Mesothelial cell of epicardium (in vitro differentiated cells): Measurements from ENCODE around the gene MAEA. TPM values are rescaled to one million over a fixed set of nuclear protein-coding genes. Genes with fewer than 3 reads are reported as not detected.

Experiments
- DNase-seq, 2 experiments: peaks; one replicate each; pipeline ENCODE4 v3.0.0; 2021; ENCODE audit warnings: low spot score in 2 of 2; ENCODE audit not compliant: unreplicated experiment in 2 of 2
- H3K27ac Mint-ChIP-seq: 2 replicates; pipeline ENCODE4 v1.8.0; 2021; ENCODE audit warnings: mixed read lengths
- H3K27me3 Mint-ChIP-seq: 2 replicates; pipeline ENCODE4 v1.8.0; 2021; ENCODE audit warnings: low read depth, mixed read lengths
- H3K36me3 Mint-ChIP-seq: 2 replicates; pipeline ENCODE4 v1.8.0; 2021; ENCODE audit warnings: mixed read lengths
- H3K4me1 Mint-ChIP-seq: 2 replicates; pipeline ENCODE4 v1.8.0; 2021; ENCODE audit warnings: mixed read lengths
- H3K4me3 Mint-ChIP-seq: 2 replicates; pipeline ENCODE4 v1.8.0; 2021; ENCODE audit warnings: mild to moderate bottlenecking, moderate library complexity, mixed read lengths
- H3K9me3 Mint-ChIP-seq: 2 replicates; pipeline ENCODE4 v1.8.0; 2021; ENCODE audit warnings: mixed read lengths
- CTCF ChIP-seq: fragments of 200-600 bp; sonication (generic); IDR thresholded peaks from one replicate; pipeline ENCODE4 v1.5.0; 2021; ENCODE audit warnings: antibody characterized with exemption; ENCODE audit not compliant: unreplicated experiment
- total RNA-seq: library from RNA; stranded (reverse); gene quantifications from 3 replicates; pipeline ENCODE4 v1.2.1, GENCODE V29; 2021

The MAEA gene
- total RNA-seq, 1 donor from 2014 or later: 73.4 TPM

- no peaks in the 10 kb centered on the region for H3K27me3 Mint-ChIP-seq
- peak overlapping the region; percentile 90 for H3K27ac Mint-ChIP-seq
- peak; percentile 81 to 84 for DNase-seq
- TF ChIP-seq CTCF: no peak
- peaks cover 22% of the 10 kb centered on the region for H3K9me3 Mint-ChIP-seq
- peak overlapping the region; percentile 73 for H3K4me3 Mint-ChIP-seq
- peaks cover 27% of the 10 kb centered on the region for H3K4me1 Mint-ChIP-seq
- H3K36me3 Mint-ChIP-seq: peaks cover 40% of the 10 kb centered on the region
Measured at GRCh38 chr4:1249148-1249730, 40.5 kb upstream of the MAEA start.

- Mint-ChIP-seq H3K27me3 (no peaks in the 10 kb centered on the region), H3K9me3 (peaks cover 29% of the 10 kb centered on the region), H3K4me3 (peak overlapping the region; percentile 73), H3K4me1 (peaks cover 22% of the 10 kb centered on the region), H3K36me3 (peaks cover 47% of the 10 kb centered on the region), H3K27ac (peak overlapping the region; percentile 90)
- TF ChIP-seq CTCF: no peak
- no peak for DNase-seq
Measured at GRCh38 chr4:1249731-1250526, 39.8 kb upstream of the MAEA start.

GRCh38 chr4:1250527-1250812 is 39.2 kb upstream of the MAEA start:
- H3K36me3 Mint-ChIP-seq: peaks cover 47% of the 10 kb centered on the region
- no peak for TF ChIP-seq CTCF
- no peak overlapping the region for H3K27ac Mint-ChIP-seq
- peak overlapping the region; percentile 73 for H3K4me3 Mint-ChIP-seq
- no peaks in the 10 kb centered on the region for H3K27me3 Mint-ChIP-seq
- peaks cover 33% of the 10 kb centered on the region for H3K9me3 Mint-ChIP-seq
- H3K4me1 Mint-ChIP-seq: peaks cover 17% of the 10 kb centered on the region
- no peak for DNase-seq

- no peak for DNase-seq
- Mint-ChIP-seq H3K9me3 (peaks cover 40% of the 10 kb centered on the region), H3K4me1 (peaks cover 11% of the 10 kb centered on the region), H3K36me3 (peaks cover 47% of the 10 kb centered on the region), H3K27ac (no peak overlapping the region), H3K27me3 (no peaks in the 10 kb centered on the region), H3K4me3 (peak overlapping the region; percentile 73)
- TF ChIP-seq CTCF: no peak
Measured at GRCh38 chr4:1250921-1251772, 38.5 kb upstream of the MAEA start.

GRCh38 chr4:1251773-1252066 is 38.0 kb upstream of the MAEA start:
- Mint-ChIP-seq H3K36me3 (peaks cover 47% of the 10 kb centered on the region), H3K27me3 (no peaks in the 10 kb centered on the region), H3K27ac (no peak overlapping the region), H3K9me3 (peaks cover 46% of the 10 kb centered on the region), H3K4me3 (peak overlapping the region; percentile 73), H3K4me1 (peaks cover 5% of the 10 kb centered on the region)
- no peak for DNase-seq
- no peak for TF ChIP-seq CTCF
